Measurements from ENCODE around the gene OR6X1.

GRCh38 chr11:123725995-123726655, 28.2 kb downstream of the OR6X1 start:
- no peak for TF ChIP-seq CTCF (IDR thresholded peaks at IDR 0.05)
- TF ChIP-seq POLR2A (IDR thresholded peaks at IDR 0.05), result no peak
